IMR-90 (cell line): ENCODE measurements around the gene ELOA. TPM values are rescaled to one million over a fixed set of nuclear protein-coding genes. Genes with fewer than 3 reads are reported as not detected.

Experiments used
- ATAC-seq: fragments of 200-7000 bp; cut with Tn5 transposase; 2 replicates; pipeline ENCODE4 v1.9.1; 2020; ENCODE audit warnings: low read depth, mild to moderate bottlenecking, moderate library complexity
- BruUV-seq: library from RNA; stranded (reverse); fragments of 400-500 nt; replicated peaks from 2 replicates; lab custom pipeline; 2021; lab: Mats Ljungman, UMichigan
- CTCF ChIA-PET: fragments of 300-600 bp; formaldehyde crosslinking; extraction: SDS; loops from one replicate; lab custom pipeline; 2021; ENCODE audit warnings: antibody characterized with exemption; lab: Yijun Ruan, JAX
- POLR2A ChIA-PET: fragments of 300-600 bp; sonication (Branson Sonifier 250); formaldehyde crosslinking; loops from one replicate; lab custom pipeline; 2022; ENCODE audit warnings: antibody characterized with exemption; ENCODE audit not compliant: unreplicated experiment; lab: Charles Lee
- DNase-seq: peaks from one replicate; pipeline ENCODE4 v3.0.0; 2013
- H2AFZ ChIP-seq: replicated peaks from 2 replicates; pipeline ENCODE3; 2013; ENCODE audit warnings: low read length, mild to moderate bottlenecking; ENCODE audit not compliant: poor library complexity
- H2AK5ac ChIP-seq: 2 replicates; pipeline ENCODE4 v1.6.1; 2013; ENCODE audit warnings: low read depth, low read length, inconsistent platforms
- H2AK9ac ChIP-seq: replicated peaks from 2 replicates; pipeline ENCODE3; 2013; ENCODE audit warnings: mild to moderate bottlenecking, low read depth, low read length, moderate library complexity; ENCODE audit not compliant: poor library complexity
- H2BK120ac ChIP-seq: 2 replicates; pipeline ENCODE4 v1.6.1; 2013; ENCODE audit warnings: low read depth, low read length, inconsistent platforms
- H2BK15ac ChIP-seq: 3 replicates; pipeline ENCODE4 v1.6.1; 2013; ENCODE audit warnings: low read depth, low read length, inconsistent platforms
- H2BK20ac ChIP-seq: 2 replicates; pipeline ENCODE4 v1.6.1; 2013; ENCODE audit warnings: low read depth, mild to moderate bottlenecking, inconsistent platforms, low read length, moderate library complexity
- H2BK5ac ChIP-seq: 2 replicates; pipeline ENCODE4 v1.6.1; 2013; ENCODE audit warnings: mild to moderate bottlenecking, low read depth, low read length, inconsistent platforms; ENCODE audit not compliant: poor library complexity, severe bottlenecking
- H3K14ac ChIP-seq: replicated peaks from 2 replicates; pipeline ENCODE4 v1.6.1; 2013; ENCODE audit warnings: low read depth, low read length, inconsistent platforms
- H3K18ac ChIP-seq: 2 replicates; pipeline ENCODE4 v1.6.1; 2013; ENCODE audit warnings: low read depth, low read length, control low read depth
- H3K23ac ChIP-seq: 2 replicates; pipeline ENCODE4 v1.6.1; 2013; ENCODE audit warnings: low read depth, low read length, inconsistent platforms
- H3K27ac ChIP-seq: 2 replicates; pipeline ENCODE4 v1.5.1; 2013; ENCODE audit warnings: mild to moderate bottlenecking, control low read depth, low read length; ENCODE audit not compliant: insufficient read depth
- H3K27me3 ChIP-seq: 2 replicates; pipeline ENCODE4 v1.6.1; 2013; ENCODE audit warnings: low read length; ENCODE audit not compliant: control insufficient read depth, insufficient read depth
- H3K36me3 ChIP-seq: 2 replicates; pipeline ENCODE4 v1.6.1; 2013; ENCODE audit warnings: low read length, mixed read lengths; ENCODE audit not compliant: control insufficient read depth, insufficient read depth
- H3K4ac ChIP-seq: 2 replicates; pipeline ENCODE4 v1.6.1; 2013; ENCODE audit warnings: low read depth, low read length, inconsistent platforms
- H3K4me1 ChIP-seq: 2 replicates; pipeline ENCODE4 v1.6.1; 2013; ENCODE audit warnings: low read length, mixed read lengths; ENCODE audit not compliant: control insufficient read depth, insufficient read depth
- H3K4me2 ChIP-seq: 2 replicates; pipeline ENCODE4 v1.6.1; 2013; ENCODE audit warnings: low read depth, mild to moderate bottlenecking, control low read depth, low read length, moderate library complexity
- H3K4me3 ChIP-seq: 2 replicates; pipeline ENCODE4 v1.5.1; 2013; ENCODE audit warnings: low read depth, mild to moderate bottlenecking, control low read depth, low read length, moderate library complexity; ENCODE audit not compliant: insufficient read depth
- H3K56ac ChIP-seq: 2 replicates; pipeline ENCODE4 v1.6.1; 2013; ENCODE audit warnings: low read length, inconsistent platforms; ENCODE audit not compliant: insufficient read depth; ENCODE audit errors: extremely low read depth
- H3K79me1 ChIP-seq, 2 experiments: 2 replicates each; pipeline ENCODE4 v1.6.1; 2013; ENCODE audit warnings: low read length in 2 of 2, inconsistent platforms in 1 of 2, low read depth in 1 of 2
- H3K9ac ChIP-seq: 2 replicates; pipeline ENCODE4 v1.6.1; 2013; ENCODE audit warnings: low read depth, low read length, control low read depth
- H3K9me1 ChIP-seq: 2 replicates; pipeline ENCODE4 v1.6.1; 2013; ENCODE audit warnings: low read length, inconsistent platforms; ENCODE audit not compliant: insufficient read depth
- H3K9me3 ChIP-seq: 2 replicates; pipeline ENCODE4 v1.6.1; 2013; ENCODE audit warnings: low read length; ENCODE audit not compliant: control insufficient read depth, insufficient read depth
- H4K20me1 ChIP-seq: 2 replicates; pipeline ENCODE4 v1.6.1; 2013; ENCODE audit warnings: low read length, inconsistent platforms; ENCODE audit not compliant: insufficient read depth
- H4K5ac ChIP-seq: 2 replicates; pipeline ENCODE4 v1.6.1; 2013; ENCODE audit warnings: mild to moderate bottlenecking, low read depth, low read length, control low read depth
- H4K8ac ChIP-seq, 2 experiments: 2 replicates each; pipeline ENCODE4 v1.6.1; 2013; ENCODE audit warnings: low read depth in 2 of 2, low read length in 2 of 2, control low read depth in 1 of 2, inconsistent platforms in 1 of 2
- H4K91ac ChIP-seq: 2 replicates; pipeline ENCODE4 v1.6.1; 2013; ENCODE audit warnings: low read depth, low read length, inconsistent platforms; ENCODE audit not compliant: insufficient read depth
- CEBPB ChIP-seq: IDR thresholded peaks from 2 replicates; pipeline ENCODE4 v1.6.1; 2012; ENCODE audit warnings: low read depth, low read length, improper control_type of control experiment
- ELK1 ChIP-seq: fragments of 150-350 bp; IDR thresholded peaks from 2 replicates; pipeline ENCODE4 v1.6.1; 2016; ENCODE audit warnings: low read depth, mild to moderate bottlenecking, low read length, moderate library complexity, borderline replicate concordance
- MAZ ChIP-seq: IDR thresholded peaks from 2 replicates; pipeline ENCODE4 v1.6.1; 2012; ENCODE audit warnings: low read depth, mild to moderate bottlenecking, low read length, improper control_type of control experiment, moderate library complexity, borderline replicate concordance
- MXI1 ChIP-seq: IDR thresholded peaks from 2 replicates; pipeline ENCODE4 v1.6.1; 2012; ENCODE audit warnings: low read depth, mild to moderate bottlenecking, low read length, moderate library complexity, borderline replicate concordance
- POLR2A ChIP-seq: IDR thresholded peaks from 2 replicates; pipeline ENCODE4 v1.6.1; 2012; ENCODE audit warnings: mild to moderate bottlenecking, low read depth, low read length
- WGBS, 2 experiments: methylation state at CpG; one replicate each; pipeline versions ENCODE4 v1.1.5 to v1.1.7; 2013; ENCODE audit warnings: missing lambda C conversion rate in 2 of 2; ENCODE audit not compliant: insufficient read length in 1 of 2; ENCODE audit errors: extremely low coverage in 2 of 2; 5-methylcytosine and 5-hydroxymethylcytosine counted together
- dilution Hi-C: fragments of 300-500 bp; cut with HindIII; formaldehyde crosslinking; loops from one replicate; pipeline ENCODE4 v1.14.3; 2018; ENCODE audit warnings: low sequenced_read_pairs; ENCODE audit not compliant: unreplicated experiment
- in situ Hi-C: fragments of 300-500 bp; cut with MboI; formaldehyde crosslinking; loops from 3 replicates; pipeline ENCODE4 v1.14.3; 2019; ENCODE audit warnings: low sequenced_read_pairs, inconsistent platforms, mixed read lengths
- intact Hi-C: fragments of 100-400 bp; cut with micrococcal nuclease; formaldehyde crosslinking; loops from 2 replicates; pipeline ENCODE4 v1.10.0; 2022
- polyA plus RNA-seq, 3 experiments: library from polyadenylated mRNA; depleted of rRNA; stranded (reverse); fragments of >200 nt; gene quantifications; 2 replicates each; pipeline ENCODE4 v1.2.3, GENCODE V29; 2012; ENCODE audit warnings: low replicate concordance in 1 of 3
- total RNA-seq: library from RNA; depleted of rRNA; stranded (reverse); fragments of >200 nt; gene quantifications from 2 replicates; pipeline ENCODE4 v1.2.3, GENCODE V29; 2012

The ELOA gene
- total and polyA plus RNA-seq, 2 of the 4 experiments (the other 2 are of a cell fraction): 22.9 to 40.7 TPM

GRCh38 chr1:23777979-23778814 lies 34.9 kb downstream of the ELOA start, which contains the start of gene PITHD1:
Gene PITHD1, plus strand, starts transcription at chr1:23778418. Its CDS starts 98 bp downstream, at chr1:23778516.
- peak within 1 kb of the TSS; percentile 97 for H4K5ac ChIP-seq
- dilution Hi-C loops (no loop called here), in situ Hi-C loops (no loop called here), intact Hi-C loops (no loop called here)
- H3K9me1 ChIP-seq: peaks cover 9% of the 10 kb centered on the region; the same call in 1 of the 2 replicates
- peak within 1 kb of the TSS; percentile 93 for H3K14ac ChIP-seq
- no peak within 1 kb of the TSS for H2BK20ac ChIP-seq
- peak within 1 kb of the TSS; percentile 74 to 99 for H4K8ac ChIP-seq
- peaks cover 33 to 45% of the 10 kb centered on the region in 2 experiments for H3K79me1 ChIP-seq
- H4K91ac ChIP-seq: peak within 1 kb of the TSS; percentile 70
- 0% methylated on average over 42 of the region's 91 CpGs; no CpG with 5 or more reads in 1 of the 2 experiments for WGBS, 2 experiments
- peak within 1 kb of the TSS; percentile 97 for H3K4me3 ChIP-seq
- H2AK5ac ChIP-seq: peak within 1 kb of the TSS; percentile 82
- no peaks in the 10 kb centered on the region for H3K36me3 ChIP-seq
- H3K23ac ChIP-seq: peak within 1 kb of the TSS; percentile 90
- ATAC-seq (peak; percentile 89), DNase-seq (peak; percentile 79)
- H3K18ac ChIP-seq: peak within 1 kb of the TSS; percentile 96
- peak within 1 kb of the TSS; percentile 89 for H2BK5ac ChIP-seq
- BruUV-seq: no TSS peak
- peak within 1 kb of the TSS; percentile 89 for H2AK9ac ChIP-seq
- H3K27me3 ChIP-seq: no peaks in the 10 kb centered on the region
- peaks cover 15% of the 10 kb centered on the region; the same call in 1 of the 2 replicates for H4K20me1 ChIP-seq
- peak within 1 kb of the TSS; percentile 96 for H3K4ac ChIP-seq
- H3K4me1 ChIP-seq: peaks cover 7% of the 10 kb centered on the region; the same call in 1 of the 2 replicates
- peak within 1 kb of the TSS; percentile 93 for H2AFZ ChIP-seq
- peak within 1 kb of the TSS; percentile 96 for H3K9ac ChIP-seq
- peak within 1 kb of the TSS; percentile 100 for H3K4me2 ChIP-seq
- H3K27ac ChIP-seq: peak within 1 kb of the TSS; percentile 83
- peak within 1 kb of the TSS; percentile 45; the same call in 1 of the 2 replicates for H2BK120ac ChIP-seq
- H3K9me3 ChIP-seq: no peaks in the 10 kb centered on the region
- H2BK15ac ChIP-seq: no peak within 1 kb of the TSS
- TF ChIP-seq POLR2A: peak; percentile 89
- peak; percentile 14; the same call in 1 of the 2 replicates for TF ChIP-seq MAZ
- TF ChIP-seq ELK1: no peak
- TF ChIP-seq MXI1: peak; percentile 73
- TF ChIP-seq CEBPB: peak; percentile 72; the same call in 1 of the 2 replicates
- ChIA-PET CTCF (interaction anchor here (0.5 to 1.1 kb wide), 2 partner anchors 14 to 698 kb away, joined by 3 to 4 read pairs; no protein-coding TSS in a partner anchor), POLR2A (interaction anchor here (0.6 kb wide), 1 partner anchor 165 kb away, joined by 3 read pairs; no protein-coding TSS in a partner anchor)
- peak within 1 kb of the TSS; percentile 76 for H3K56ac ChIP-seq
